Fibroblast of mammary gland (primary cell): ENCODE data around the gene LMBRD1.
"Not testable (repeated sequence)": the region's sequence is repeated elsewhere in the genome, so short reads cannot be mapped to it uniquely, and the experiment has no call there.

ENCODE experiments used
- DNase-seq: peaks from one replicate; pipeline ENCODE4 v3.0.0-alpha.2; 2010; ENCODE audit warnings: low read depth
- H3K4me3 ChIP-seq: 2 replicates; pipeline ENCODE4 v1.5.1; 2011; ENCODE audit warnings: low read depth, mild to moderate bottlenecking, low read length, moderate library complexity; ENCODE audit not compliant: control insufficient read depth
- CTCF ChIP-seq: conservative IDR thresholded peaks from 2 replicates; pipeline ENCODE4 v1.5.1; 2011; ENCODE audit warnings: low read depth, low read length, inconsistent platforms; ENCODE audit not compliant: control insufficient read depth, insufficient read depth

Gene LMBRD1

DNA sequence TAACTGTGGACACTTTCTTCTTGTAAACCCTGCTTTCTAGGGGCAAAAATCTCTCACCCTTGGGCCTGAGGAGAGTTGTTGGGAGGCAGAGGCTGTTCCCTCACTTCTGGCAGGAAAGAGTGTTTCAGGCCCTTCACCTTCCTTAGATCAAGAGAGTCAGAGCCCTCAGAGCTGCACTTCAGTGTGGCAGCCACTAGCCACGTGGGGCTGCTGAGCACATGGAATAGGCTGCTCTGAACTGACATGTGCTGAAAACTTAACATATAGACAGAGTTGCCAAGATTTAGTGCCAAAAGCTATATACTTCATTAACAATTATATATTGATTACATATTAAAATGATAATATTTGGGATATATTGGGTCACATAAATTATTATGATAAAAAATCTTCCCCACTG lies 4.4 kb upstream of the LMBRD1 start:
- no peak for TF ChIP-seq CTCF
- DNase-seq: no peak
- no peak overlapping the region for H3K4me3 ChIP-seq

GRCh38 chr6:69798796-69799195 lies 2.0 kb upstream of the LMBRD1 start:
- DNase-seq, H3K4me3 ChIP-seq: not testable (repeated sequence)

DNA sequence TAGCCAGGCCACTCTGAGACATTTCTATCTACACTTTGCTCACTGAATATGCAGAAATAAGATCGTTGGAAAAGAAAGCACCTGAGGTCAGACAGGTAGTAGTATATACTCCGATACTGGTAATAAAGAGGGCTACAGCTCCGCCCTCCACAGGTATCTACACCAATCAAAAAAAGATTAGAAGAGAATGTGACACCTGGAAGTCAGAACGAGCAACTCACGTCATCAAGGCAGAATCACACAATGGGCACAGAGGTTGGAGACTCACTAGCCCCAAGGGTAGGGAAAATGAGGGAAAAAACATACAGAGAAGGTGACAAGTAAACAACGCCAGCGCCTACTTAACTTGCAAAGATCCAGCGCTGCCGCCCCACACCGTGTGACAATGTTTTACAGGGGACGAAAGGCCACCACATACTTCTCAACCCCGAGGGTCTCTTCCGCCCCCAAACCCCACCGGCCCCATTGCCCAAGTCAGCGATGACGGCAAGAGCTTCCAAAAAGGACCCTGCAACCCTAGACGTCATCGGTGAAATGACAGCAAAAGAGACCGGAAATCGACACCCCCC lies 653 bp downstream of the LMBRD1 start:
- DNase-seq: peak; percentile 44
- H3K4me3 ChIP-seq: peak overlapping the region; percentile 89
- TF ChIP-seq CTCF: no peak

- no peak for TF ChIP-seq CTCF
- DNase-seq: no peak
Observed at GRCh38 chr6:69795469-69796072, 1.2 kb downstream of the LMBRD1 start.

DNA sequence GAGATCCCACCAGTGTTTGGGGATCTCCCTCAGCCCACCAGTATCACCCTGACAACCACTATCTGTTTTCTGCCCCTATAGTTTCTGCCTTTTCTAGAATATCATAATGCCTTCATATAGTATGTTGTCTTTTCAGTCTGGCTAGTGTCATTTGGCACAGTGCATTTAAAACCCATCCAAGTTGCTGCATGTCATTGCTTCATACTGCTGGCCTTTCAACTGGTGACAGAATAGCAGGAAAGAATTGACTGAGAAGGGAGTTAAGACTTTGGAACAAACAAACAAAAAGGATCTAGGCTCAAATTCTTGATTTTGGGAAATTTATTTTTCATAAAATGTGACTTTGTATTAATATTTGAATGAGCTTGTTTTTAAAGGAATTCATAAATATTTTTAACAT lies 4.5 kb downstream of the LMBRD1 start:
- no peak overlapping the region for H3K4me3 ChIP-seq
- TF ChIP-seq CTCF: no peak
- no peak for DNase-seq

More at GRCh38 chr6:69795469-69796072, 1.2 kb downstream of the LMBRD1 start:
- H3K4me3 ChIP-seq: peak overlapping the region; percentile 89

DNA sequence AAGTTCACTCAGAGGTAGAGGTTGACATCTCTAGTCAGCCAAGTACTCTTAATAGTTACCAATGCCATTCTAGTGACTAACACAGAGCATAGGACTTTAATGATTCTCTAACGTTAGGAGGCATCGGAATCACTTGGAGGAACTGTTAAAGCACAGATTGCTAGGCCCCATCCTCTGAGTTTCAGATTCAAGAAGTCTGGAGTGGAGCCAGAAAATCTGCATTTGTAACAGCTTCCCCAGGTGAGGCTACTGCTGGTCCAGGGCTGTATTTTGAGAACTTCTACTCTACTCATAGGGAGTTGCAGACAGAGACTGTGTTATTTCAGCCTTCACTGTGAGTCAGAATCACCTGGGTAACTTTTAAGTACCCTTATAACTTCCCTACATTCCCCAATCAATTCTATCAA lies 5.7 kb downstream of the LMBRD1 start:
- TF ChIP-seq CTCF: no peak
- no peak overlapping the region for H3K4me3 ChIP-seq
- DNase-seq: peak; percentile 8

GRCh38 chr6:69790629-69791028 lies 6.2 kb downstream of the LMBRD1 start:
- DNase-seq: no peak
- TF ChIP-seq CTCF: no peak
- no peak overlapping the region for H3K4me3 ChIP-seq
